ENCODE data around the gene SET. TPM values are rescaled to one million over a fixed set of nuclear protein-coding genes. Genes with fewer than 3 reads are reported as not detected.

Gene SET
- 228 and 233 TPM in 2 replicates for total RNA-seq

GRCh38 chr9:128688501-128689292 lies at the start of gene SET:
TSS of gene SET (plus strand) at chr9:128689222. CDS start at chr9:128689583, 361 bp downstream.

DNA sequence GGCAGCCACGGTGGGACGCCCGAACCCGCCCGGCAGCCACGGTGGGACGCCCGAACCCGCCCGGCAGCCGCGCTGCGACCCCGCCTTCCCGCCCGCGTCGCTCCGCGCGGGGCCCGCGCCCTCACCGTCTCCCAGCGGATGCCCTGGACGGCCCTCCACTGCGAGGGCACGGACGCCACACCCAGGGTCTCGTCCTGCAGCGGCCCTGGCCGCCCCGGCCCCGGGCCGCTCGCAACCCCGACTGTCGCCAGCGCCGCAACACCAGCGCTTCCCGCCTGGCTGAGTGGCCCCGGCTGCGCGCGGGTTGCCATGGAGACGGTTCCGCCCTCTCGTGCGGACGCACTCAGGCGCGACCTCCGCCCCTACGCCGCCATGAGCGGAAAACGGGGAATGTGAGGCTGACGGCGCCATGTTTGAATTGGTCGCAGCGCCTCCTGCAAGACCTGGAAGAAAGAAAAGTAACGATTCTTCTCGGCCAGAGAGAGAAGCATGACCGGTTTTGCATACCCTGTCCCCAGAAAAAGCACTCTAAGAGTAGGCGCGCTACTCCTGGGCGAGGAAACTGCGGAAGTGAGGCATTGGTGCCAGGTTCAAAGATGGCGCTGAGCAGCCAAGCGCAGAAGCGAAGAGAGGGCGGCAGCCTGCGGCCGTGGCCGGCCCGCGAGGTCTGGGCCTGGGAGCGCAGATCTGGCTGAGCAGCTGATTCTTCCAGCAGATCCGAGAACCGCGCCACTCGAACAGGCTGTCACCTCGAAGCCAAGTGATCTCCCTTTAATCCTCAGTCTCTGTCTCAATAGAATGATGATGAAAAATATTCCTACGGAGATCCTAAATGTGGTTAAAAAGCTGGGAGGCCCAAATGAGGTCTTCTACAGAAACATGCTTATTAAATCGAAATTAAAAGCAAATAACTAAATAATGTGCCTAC lies 32.3 kb upstream of the SET start, which contains the start of gene DYNC2I2:
Gene DYNC2I2, minus strand, starts transcription at position 432 of the 928 bp plus-strand sequence. Its CDS starts 121 bp downstream, at position 311.

GRCh38 chr9:128702445-128702948 lies 13.5 kb downstream of the SET start, which contains the start of gene PKN3:
TSS of gene PKN3 (plus strand) at chr9:128702503. CDS start at chr9:128702916, 413 bp downstream.

DNA sequence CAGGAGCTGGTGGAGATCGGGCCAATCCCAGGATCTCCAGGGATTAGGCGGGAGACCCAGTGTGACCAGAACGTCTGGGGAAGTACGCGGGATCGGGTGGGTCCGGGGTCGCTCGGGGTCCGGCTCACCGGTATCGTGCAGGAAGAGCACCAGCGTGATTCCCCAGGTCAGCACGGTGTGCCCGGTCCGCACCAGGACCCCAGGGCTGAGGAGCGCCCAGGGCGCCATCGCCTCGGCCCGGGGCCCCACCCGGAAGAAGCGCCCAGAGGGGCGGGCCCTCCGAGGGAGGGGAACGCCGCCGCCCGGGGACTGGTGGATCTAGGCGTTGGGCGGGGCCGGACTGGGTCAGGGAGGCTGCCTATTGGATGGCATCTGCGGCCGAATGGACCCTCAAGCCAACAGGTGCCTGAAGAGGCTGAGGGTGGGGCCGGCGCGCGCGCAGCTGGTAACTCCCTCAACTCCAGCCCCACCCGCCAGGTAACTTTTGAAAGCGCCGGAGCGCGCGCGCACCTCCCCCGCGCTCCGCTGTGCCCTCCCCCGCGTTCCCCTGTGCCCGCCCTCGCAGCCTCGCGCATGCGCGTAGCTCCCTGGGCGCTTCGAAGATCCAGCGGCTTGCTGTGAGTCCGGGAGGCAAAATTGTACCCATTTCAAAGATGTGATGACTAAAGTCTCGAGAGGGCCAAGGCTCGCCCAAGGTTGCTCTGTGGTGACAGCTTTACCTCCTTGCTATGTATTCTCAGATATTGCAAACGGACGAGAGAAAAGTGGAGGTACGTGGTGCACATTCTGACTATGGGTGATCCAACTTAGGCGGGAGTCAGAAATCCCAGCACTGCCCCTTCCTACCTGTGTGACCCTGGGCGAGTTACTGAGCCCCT lies 35.1 kb downstream of the SET start, which contains the start of gene ZDHHC12:
Gene ZDHHC12, minus strand, starts transcription at position 262 of the 878 bp plus-strand sequence. Its CDS starts 34 bp downstream, at position 228.

Other genes starting within 250 kb of the SET start
- gene ODF2, start 233.2 kb upstream of the SET start, total RNA-seq, result 19.8 and 20.8 TPM in 2 replicates
- 18.6 and 22.9 TPM in 2 replicates for gene GLE1, start 184.5 kb upstream of the SET start, total RNA-seq
- gene SPTAN1, start 136.6 kb upstream of the SET start, total RNA-seq, result 185 and 358 TPM in 2 replicates
- gene DYNC2I2, start 32.4 kb upstream of the SET start, total RNA-seq, result 27.4 and 33.6 TPM in 2 replicates
- gene PKN3, start 13.3 kb downstream of the SET start, total RNA-seq, result 1.0 and 1.8 TPM in 2 replicates
- gene ZDHHC12, start 34.9 kb downstream of the SET start, total RNA-seq, result 44.8 and 52.5 TPM in 2 replicates
- gene ZER1, start 82.7 kb downstream of the SET start, total RNA-seq, result 23.9 and 28.9 TPM in 2 replicates
- gene TBC1D13, start 98.0 kb downstream of the SET start, total RNA-seq, result 10.8 and 12.5 TPM in 2 replicates
- 26.4 and 28.0 TPM in 2 replicates for gene ENDOG, start 129.3 kb downstream of the SET start, total RNA-seq
- gene SPOUT1, start 140.6 kb downstream of the SET start, total RNA-seq, result 12.5 and 17.7 TPM in 2 replicates
- gene KYAT1, start 192.7 kb downstream of the SET start, total RNA-seq, result 2.7 and 5.8 TPM in 2 replicates
- 21.3 and 31.4 TPM in 2 replicates for gene LRRC8A, start 192.9 kb downstream of the SET start, total RNA-seq
- 15.9 and 18.6 TPM in 2 replicates for gene PHYHD1, start 231.8 kb downstream of the SET start, total RNA-seq